Measurements from ENCODE around the gene ACTN4.
"Not testable (repeated sequence)": the region's sequence is repeated elsewhere in the genome, so short reads cannot be mapped to it uniquely, and the experiment has no call there.

The ACTN4 gene

DNA sequence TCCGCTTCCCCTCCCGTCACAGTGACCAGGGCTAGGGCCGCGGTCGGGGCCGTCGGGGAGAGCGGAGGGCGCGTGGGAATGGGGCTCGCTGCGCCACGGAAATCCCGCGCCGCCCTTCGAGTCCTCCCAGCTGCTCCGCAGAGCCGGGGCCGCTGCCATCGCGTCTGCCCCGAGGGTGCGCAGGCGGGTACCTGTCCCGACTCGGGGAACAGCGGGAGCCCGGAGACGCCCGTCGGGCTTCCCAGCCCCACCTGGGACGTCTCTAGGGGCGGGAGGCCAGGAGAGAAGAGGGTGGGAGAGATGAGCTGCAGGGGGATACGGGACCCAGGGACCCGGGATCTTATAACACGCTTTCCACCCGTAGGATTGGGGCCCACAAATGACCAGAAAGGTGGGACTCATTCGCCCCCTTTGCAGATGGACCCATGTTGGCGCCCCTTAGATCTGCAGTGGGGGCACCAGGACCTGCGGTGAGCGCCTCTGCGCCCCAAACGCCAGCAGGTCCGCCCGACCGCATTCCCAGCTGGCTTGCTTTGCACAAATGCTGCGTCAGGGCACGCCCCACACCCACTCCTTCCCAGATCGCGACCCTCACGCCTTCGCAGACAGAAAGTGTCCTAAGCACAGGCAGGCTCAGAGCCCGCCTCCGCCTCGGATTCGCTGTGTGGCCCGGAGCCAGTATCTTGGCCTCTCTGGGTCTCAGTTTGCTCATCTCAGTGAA is 122.9 kb downstream of the ACTN4 start:
- DNase-seq (ENCODE audit: low spot score): not testable (repeated sequence)

DNA sequence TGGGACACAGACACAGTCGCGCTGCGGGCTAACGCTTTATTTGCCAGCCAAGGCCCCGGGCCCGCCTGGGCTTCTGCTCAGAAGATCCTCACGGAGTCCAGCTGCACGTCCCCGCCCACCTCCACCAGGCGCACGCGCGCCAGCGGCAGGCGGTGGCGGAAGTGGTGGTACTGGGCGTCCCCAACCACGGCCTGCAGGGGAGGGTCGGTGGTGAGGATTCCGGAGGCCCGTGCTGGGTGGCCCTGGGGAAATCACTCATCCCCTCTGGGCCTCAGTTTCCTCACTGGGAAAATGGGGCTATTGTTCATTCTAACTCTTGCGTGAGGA is 123.5 kb downstream of the ACTN4 start:
- DNase-seq (ENCODE audit: low spot score): not testable (repeated sequence)

DNA sequence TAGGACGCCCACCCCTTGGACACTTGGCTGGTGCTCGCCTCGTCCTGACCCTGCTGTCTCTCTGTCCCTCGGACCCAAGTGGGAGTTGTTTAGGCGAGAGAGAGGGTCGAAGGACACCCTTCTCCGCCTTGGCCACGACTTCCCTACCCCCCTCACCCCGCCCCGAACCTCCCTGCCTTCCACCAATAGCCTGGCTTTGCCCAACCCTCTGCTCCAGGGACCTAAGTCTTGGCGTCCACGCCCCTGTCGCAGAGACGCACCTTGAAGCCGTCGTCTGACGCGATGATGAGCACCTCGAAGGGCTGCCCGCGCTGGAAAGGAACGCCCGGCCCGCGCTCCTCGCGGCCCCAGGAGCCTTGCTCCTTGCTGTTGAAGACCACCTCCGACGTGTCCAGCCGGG is 124.1 kb downstream of the ACTN4 start:
- DNase-seq (ENCODE audit: low spot score): not testable (repeated sequence)

DNA sequence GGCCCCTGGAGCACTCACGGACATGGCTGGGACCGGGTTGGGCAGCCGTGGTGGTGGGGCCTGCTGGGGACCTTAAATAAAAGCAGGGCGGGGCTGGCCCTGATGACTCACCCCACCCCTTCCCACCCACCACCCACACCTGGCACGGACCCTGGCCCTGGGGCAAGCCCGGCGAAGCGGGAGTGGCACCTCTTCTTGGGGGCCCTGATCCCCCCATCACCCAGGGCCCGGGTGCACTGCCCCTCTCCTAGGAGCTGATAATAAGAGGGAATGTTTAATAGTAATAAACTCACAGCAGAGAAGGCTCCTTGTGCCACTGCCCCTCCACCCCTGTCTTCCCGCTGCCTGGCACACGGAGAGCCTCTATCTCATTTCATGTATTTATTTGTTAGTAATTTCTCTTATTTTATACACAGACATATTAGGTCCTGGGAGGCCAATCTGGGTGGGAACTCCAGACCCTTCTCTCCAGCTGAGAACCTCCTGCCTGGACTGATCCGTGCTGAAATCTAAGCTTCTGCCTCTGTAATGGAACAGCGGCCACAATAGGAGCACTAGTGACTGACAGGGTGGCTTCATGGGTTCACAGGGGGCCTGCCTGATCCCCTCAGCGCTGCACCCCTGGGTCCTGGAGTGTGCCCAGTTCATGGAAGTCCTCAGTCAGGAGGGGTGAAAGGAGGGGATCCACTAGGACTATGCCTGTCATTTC is 126.2 kb downstream of the ACTN4 start, which contains the start of gene LGALS7:
Gene LGALS7 (minus strand): TSS at position 49 of the 709 bp plus-strand sequence. CDS start 25 bp downstream, at position 24.
- DNase-seq (ENCODE audit: low spot score): no peak

DNA sequence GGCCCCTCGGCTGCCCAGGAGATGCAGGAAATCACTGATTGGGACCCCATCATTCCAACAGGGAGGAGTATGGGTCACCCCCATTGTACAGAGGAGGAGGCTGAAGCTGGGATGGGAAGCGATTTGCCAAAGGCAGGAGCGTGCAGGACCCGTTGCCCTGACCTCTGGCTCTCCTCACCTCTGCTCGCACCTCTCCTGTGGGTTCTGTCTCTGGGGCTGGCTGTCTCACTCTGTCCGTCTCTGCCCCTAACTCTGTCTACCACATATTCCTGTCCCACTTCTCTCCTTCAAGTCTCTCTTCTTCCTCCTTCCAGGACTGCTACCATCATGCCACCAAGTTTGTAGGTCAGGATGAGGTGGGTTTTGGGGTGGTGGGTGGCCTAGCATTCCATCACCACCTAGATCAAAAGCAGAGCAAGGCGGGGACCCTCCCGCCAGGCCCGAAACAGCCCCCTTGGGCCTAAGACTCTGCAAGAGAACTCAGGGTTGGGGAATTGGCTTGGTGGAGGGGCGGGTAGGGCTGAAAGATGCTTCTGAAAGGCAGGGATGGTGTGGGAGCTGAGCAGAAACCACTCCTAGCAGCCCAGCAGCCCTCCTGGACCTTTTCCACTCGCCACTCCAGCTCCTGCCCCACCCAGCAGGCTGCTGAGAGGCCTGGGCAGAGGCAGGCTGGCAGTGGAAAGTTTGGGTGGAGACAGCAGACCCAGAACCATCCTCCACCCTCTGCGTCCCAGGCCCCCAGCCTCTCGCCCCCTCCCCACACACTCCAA is 126.9 kb downstream of the ACTN4 start:
- no peak for DNase-seq (ENCODE audit: low spot score)

DNA sequence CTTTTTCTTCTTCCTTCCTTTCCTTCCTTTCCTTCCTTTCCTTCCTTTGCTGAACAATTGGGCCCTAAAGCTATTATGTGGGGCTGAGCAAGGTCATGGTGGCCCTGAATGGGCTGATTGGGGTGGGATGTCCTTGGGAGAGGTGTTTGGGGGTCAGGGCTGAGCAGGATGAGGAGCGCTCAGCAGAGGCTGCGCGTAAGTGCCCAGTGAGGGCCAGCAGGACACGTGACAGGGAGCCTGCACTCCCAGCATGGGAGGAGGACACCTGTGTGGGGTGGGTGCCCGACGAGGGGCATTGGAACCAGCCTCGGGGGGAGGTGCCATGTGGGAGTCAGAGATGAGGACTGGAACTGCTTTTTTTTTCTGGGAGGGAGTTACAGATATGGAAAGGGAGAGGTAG is 131.3 kb downstream of the ACTN4 start:
- DNase-seq (ENCODE audit: low spot score): no peak

DNA sequence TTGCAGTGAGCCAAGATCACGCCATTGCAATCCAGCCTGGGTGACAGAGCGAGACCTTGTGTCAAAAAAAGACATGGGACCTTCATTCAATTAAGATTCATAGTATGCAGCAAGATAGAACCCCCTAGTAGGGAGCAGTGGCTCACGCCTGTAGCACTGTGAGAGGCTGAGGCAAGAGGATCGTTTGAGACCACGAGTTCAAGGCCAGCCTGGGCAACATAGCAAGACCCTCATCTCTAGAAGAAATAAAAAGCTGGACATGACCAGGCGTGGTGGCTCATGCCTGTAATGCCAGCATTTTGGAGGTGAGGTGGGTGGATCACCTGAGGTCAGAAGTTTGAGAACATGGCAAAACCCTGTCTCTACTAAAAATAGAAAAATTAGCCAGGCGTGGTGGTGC is 133.0 kb downstream of the ACTN4 start:
- no peak for DNase-seq (ENCODE audit: low spot score)

DNA sequence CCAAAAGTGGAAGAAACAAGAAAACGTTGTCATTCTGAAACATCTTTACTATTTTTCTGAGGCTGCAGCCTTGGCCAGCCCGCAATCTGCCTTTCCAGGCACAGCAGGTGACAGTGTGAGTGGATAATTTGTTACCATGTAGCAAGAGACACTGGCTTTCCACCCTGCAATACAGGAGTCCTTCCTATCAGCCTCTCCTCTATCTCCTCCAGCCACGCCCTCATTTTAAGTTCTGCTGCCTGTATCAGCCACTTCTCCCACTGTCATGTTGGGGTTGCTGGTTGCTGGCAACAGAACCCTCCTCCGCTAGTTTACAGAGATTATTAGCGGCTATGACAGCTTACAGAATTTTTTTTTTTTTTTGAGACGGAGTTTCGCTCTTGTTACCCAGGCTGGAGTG is 133.6 kb downstream of the ACTN4 start:
- DNase-seq (ENCODE audit: low spot score): no peak
